Keratinocyte (primary cell): ENCODE data around the gene ZNF70.

ENCODE experiments used
- CTCF ChIP-seq, 3 experiments: IDR thresholded peaks in 1 of 3; conservative IDR thresholded peaks in 1 of 3; optimal IDR thresholded peaks in 1 of 3; 2 replicates in 2 of 3; 3 replicates in 1 of 3; pipeline versions ENCODE3 to v1.5.1; 2011; ENCODE audit warnings: low read length in 3 of 3, mild to moderate bottlenecking in 3 of 3, moderate library complexity in 2 of 3, control low read depth in 1 of 3, inconsistent platforms in 1 of 3; ENCODE audit not compliant: insufficient read depth in 2 of 3; ENCODE audit errors: extremely low read depth in 1 of 3
- EZH2 ChIP-seq: IDR thresholded peaks from one replicate; pipeline ENCODE4 v1.6.1; 2012; ENCODE audit warnings: inconsistent platforms, mild to moderate bottlenecking, low read length, moderate library complexity

DNA sequence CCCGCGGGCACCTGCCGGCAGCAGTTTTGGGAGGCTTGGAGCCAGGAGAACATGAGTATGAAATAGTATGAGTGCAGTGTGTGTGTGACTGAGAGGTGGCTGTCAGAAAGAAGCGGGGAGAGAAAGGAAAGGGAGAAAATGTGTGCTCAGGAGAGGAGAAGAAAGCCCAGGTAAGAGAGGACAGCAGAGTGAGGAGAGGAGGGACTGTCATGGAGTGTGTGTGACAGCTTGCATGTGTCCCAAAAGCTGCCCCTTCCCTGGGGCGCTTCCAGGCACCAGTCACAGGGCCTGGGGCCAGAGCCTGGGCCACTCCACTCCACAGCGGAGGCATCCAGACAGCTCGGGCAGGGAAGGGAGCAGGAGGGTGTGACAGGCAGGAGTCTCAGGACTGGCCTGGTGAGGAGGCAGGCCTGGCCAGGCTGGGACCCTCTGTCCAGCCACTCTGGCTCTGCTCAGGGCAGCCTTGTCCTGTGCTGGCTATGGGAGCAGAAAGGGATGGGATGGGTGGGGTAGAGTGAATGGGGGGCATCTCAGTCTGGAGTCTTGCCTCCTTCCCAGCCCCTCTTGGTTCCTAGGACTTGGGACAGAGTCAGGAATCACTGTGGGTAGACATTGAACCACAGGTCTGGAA, 22.7 kb upstream of the ZNF70 start:
- no peak for TF ChIP-seq CTCF (optimal IDR thresholded peaks at IDR 0.05 in 1 of 3, IDR thresholded peaks at IDR 0.05 in 1 of 3, conservative IDR thresholded peaks at IDR 0.05 in 1 of 3; ENCODE audit: extremely low read depth in 1 of 3, insufficient read depth in 2 of 3, low read length in 3 of 3)
- no peak for TF ChIP-seq EZH2
